HepG2 (cell line): ENCODE measurements around the gene TUBB3. TPM values are rescaled to one million over a fixed set of nuclear protein-coding genes. Genes with fewer than 3 reads are reported as not detected.

Experiments
- AFF4 ChIP-seq: sonication (generic); formaldehyde crosslinking; IDR thresholded peaks from 2 replicates; pipeline ENCODE4 v1.4.0; 2020; ENCODE audit warnings: missing genetic modification reagents
- JUNB ChIP-seq: sonication (generic); formaldehyde crosslinking; IDR thresholded peaks from 2 replicates; pipeline ENCODE4 v1.8.0; 2022; ENCODE audit warnings: missing genetic modification reagents, mild to moderate bottlenecking, borderline replicate concordance
- MED1 ChIP-seq: sonication (generic); formaldehyde crosslinking; IDR thresholded peaks from 2 replicates; pipeline ENCODE4 v1.4.0; 2020; ENCODE audit warnings: missing genetic modification reagents
- ZBTB39 ChIP-seq: sonication (generic); formaldehyde crosslinking; IDR thresholded peaks from 2 replicates; pipeline ENCODE4 v1.5.0; 2020; ENCODE audit warnings: missing genetic modification reagents
- ZNF496 ChIP-seq: sonication (generic); formaldehyde crosslinking; IDR thresholded peaks from 2 replicates; pipeline ENCODE4 v1.8.1; 2023; ENCODE audit warnings: mild to moderate bottlenecking, moderate library complexity, missing genetic modification reagents; ENCODE audit not compliant: insufficient replicate concordance
- ZNF530 ChIP-seq: sonication (generic); formaldehyde crosslinking; IDR thresholded peaks from 2 replicates; pipeline ENCODE4 v1.5.0; 2020; ENCODE audit warnings: low read depth, mild to moderate bottlenecking, missing genetic modification reagents
- ZNF580 ChIP-seq: IDR thresholded peaks from 2 replicates; pipeline ENCODE4 v1.6.1; 2016; ENCODE audit warnings: low read depth, borderline replicate concordance
- ZNF615 ChIP-seq: sonication (generic); formaldehyde crosslinking; IDR thresholded peaks from 2 replicates; pipeline ENCODE4 v1.5.0; 2020; ENCODE audit warnings: mild to moderate bottlenecking, missing genetic modification reagents, borderline replicate concordance
- ZNF761 ChIP-seq: sonication (generic); formaldehyde crosslinking; conservative IDR thresholded peaks from 2 replicates; pipeline ENCODE4 v1.4.0; 2020; ENCODE audit warnings: mild to moderate bottlenecking, missing genetic modification reagents
- polyA plus RNA-seq, 8 experiments: library from polyadenylated mRNA; depleted of rRNA in 3 of 8; stranded (reverse) in 7 of 8; unstranded in 1 of 8; fragments of >200 nt; fragmentation: Illumina TruSeq in 4 of 8; extraction: Trizol in 4 of 8; gene quantifications; 2 replicates each; pipeline versions ENCODE4 v1.2.1 to v1.2.3, GENCODE V29; 2011 to 2016; ENCODE audit warnings: low read depth in 4 of 8, missing spikeins in 1 of 8, mixed read lengths in 1 of 8; ENCODE audit not compliant: insufficient read depth in 1 of 8
- total RNA-seq, 5 experiments: library from RNA; depleted of rRNA; stranded (reverse); fragments of >200 nt; fragmentation: Illumina TruSeq; extraction: Trizol; gene quantifications; 2 replicates each; pipeline ENCODE4 v1.2.3, GENCODE V29; 2016; ENCODE audit warnings: low read depth in 1 of 5
- TF ChIP-seq, protein P1 (sequence below): sonication (generic); formaldehyde crosslinking; IDR thresholded peaks from 2 replicates; pipeline ENCODE4 v1.5.0; 2020; ENCODE audit warnings: missing genetic modification reagents
- TF ChIP-seq, protein P2 (sequence below), 2 experiments: fragments of 450-650 bp in 1 of 2; sonication (generic) in 1 of 2; formaldehyde crosslinking in 1 of 2; IDR thresholded peaks; 2 replicates each; pipeline versions ENCODE4 v1.6.1 to v1.8.0; 2016 to 2022; ENCODE audit warnings: antibody characterized with exemption in 1 of 2, mild to moderate bottlenecking in 1 of 2, missing genetic modification reagents in 1 of 2

Gene TUBB3
- total and polyA plus RNA-seq, 2 of the 13 experiments (the other 11 are each of a cell fraction or from before 2014, with no cell fraction given) = 110 to 185 TPM

DNA sequence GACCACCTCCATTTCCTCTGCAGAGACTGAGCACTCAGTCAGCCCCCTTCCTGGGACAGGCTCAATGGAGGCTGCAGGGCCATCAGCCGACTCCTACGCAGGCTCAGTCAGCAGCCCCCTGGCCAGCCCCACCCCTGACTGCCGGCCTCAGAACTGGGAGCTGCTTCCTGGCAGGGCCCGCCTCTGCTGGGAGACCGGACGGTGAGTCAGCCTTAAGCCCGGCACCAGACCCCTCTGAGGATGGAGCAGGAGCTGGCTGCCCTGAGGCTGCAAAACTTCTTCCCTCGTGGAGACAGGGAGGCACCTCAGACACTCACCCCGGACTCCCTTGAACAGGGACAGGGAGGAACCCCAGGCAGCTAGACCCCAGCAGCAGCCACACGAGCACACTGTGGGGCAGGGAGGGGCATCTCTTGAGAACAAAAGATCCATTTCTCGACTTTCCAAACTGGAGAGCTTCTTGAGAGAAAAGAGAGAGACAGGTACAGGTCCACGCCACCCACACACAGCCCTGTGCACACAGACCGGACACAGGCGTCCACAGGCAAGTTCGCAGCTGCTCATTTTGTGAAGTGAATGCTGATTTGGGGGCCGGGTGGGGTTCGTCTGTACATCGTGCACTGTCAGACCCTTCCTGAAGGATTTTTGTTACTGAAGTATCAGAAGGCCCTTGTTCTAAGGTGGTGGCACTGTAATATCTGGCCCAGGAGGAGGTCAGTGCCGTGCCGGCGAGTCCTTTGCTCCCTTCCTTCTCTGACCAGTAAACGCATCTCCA, 1.3 kb upstream of the TUBB3 start (continued):
- peak; percentile 41; the same call in 1 of the 2 replicates for TF ChIP-seq AFF4
- peak; percentile 60 for TF ChIP-seq ZNF580
- TF ChIP-seq MED1 (CRISPR knock-in tag) = peak; percentile 79
- TF ChIP-seq, protein P1, sequence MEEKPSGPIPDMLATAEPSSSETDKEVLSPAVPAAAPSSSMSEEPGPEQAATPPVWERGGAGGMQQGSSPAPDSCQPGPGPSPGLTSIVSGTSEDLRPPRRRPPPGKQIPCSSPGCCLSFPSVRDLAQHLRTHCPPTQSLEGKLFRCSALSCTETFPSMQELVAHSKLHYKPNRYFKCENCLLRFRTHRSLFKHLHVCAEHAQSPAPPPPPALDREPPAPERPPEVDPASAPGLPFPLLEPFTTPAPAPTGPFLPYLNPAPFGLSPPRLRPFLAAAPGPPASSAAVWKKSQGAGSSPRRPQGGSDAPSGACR (CRISPR knock-in tag) = peak; percentile 79; the same call in 1 of the 2 replicates
- TF ChIP-seq, protein P2, sequence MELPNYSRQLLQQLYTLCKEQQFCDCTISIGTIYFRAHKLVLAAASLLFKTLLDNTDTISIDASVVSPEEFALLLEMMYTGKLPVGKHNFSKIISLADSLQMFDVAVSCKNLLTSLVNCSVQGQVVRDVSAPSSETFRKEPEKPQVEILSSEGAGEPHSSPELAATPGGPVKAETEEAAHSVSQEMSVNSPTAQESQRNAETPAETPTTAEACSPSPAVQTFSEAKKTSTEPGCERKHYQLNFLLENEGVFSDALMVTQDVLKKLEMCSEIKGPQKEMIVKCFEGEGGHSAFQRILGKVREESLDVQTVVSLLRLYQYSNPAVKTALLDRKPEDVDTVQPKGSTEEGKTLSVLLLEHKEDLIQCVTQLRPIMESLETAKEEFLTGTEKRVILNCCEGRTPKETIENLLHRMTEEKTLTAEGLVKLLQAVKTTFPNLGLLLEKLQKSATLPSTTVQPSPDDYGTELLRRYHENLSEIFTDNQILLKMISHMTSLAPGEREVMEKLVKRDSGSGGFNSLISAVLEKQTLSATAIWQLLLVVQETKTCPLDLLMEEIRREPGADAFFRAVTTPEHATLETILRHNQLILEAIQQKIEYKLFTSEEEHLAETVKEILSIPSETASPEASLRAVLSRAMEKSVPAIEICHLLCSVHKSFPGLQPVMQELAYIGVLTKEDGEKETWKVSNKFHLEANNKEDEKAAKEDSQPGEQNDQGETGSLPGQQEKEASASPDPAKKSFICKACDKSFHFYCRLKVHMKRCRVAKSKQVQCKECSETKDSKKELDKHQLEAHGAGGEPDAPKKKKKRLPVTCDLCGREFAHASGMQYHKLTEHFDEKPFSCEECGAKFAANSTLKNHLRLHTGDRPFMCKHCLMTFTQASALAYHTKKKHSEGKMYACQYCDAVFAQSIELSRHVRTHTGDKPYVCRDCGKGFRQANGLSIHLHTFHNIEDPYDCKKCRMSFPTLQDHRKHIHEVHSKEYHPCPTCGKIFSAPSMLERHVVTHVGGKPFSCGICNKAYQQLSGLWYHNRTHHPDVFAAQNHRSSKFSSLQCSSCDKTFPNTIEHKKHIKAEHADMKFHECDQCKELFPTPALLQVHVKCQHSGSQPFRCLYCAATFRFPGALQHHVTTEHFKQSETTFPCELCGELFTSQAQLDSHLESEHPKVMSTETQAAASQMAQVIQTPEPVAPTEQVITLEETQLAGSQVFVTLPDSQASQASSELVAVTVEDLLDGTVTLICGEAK (IDR thresholded peaks at IDR 0.05) = no peak
- TF ChIP-seq, protein P2 (CRISPR knock-in tag; IDR thresholded peaks at IDR 0.05) = peak; percentile 75
- peak; percentile 95 for TF ChIP-seq ZNF615 (CRISPR knock-in tag)
- TF ChIP-seq ZBTB39 (CRISPR knock-in tag) = peak; percentile 81
- TF ChIP-seq JUNB = no peak
- no peak for TF ChIP-seq ZNF530
- no peak for TF ChIP-seq ZNF496 (CRISPR knock-in tag)
- TF ChIP-seq ZNF761 (CRISPR knock-in tag) = no peak
